A549 (cell line): ENCODE results near the gene EWSR1. TPM values are rescaled to one million over a fixed set of nuclear protein-coding genes. Genes with fewer than 3 reads are reported as not detected.

ENCODE experiments used
- ATAC-seq, 2 experiments: fragments of 200-7000 bp in 1 of 2; fragments of >200 bp in 1 of 2; cut with Nextera tagmentation in 1 of 2; cut with Tn5 transposase in 1 of 2; 3 replicates each; pipeline versions ENCODE4 v1.8.0 to v1.9.1; 2018 to 2020; ENCODE audit warnings: mild to moderate bottlenecking in 1 of 2, moderate library complexity in 1 of 2
- CTCF ChIA-PET: fragments of 300-600 bp; sonication (Branson Sonifier 250); formaldehyde crosslinking; extraction: SDS; loops from one replicate; lab custom pipeline; 2021; ENCODE audit warnings: antibody characterized with exemption, inconsistent platforms; lab: Yijun Ruan, JAX
- POLR2A ChIA-PET: fragments of 350-600 bp; formaldehyde crosslinking; extraction: SDS; loops from one replicate; lab custom pipeline; 2021; ENCODE audit warnings: antibody characterized with exemption, inconsistent platforms; lab: Yijun Ruan, JAX
- DNase-seq, 2 experiments: peaks; one replicate each; pipeline versions ENCODE4 v3.0.0 to v3.0.0-alpha.2; 2011 to 2016; ENCODE audit warnings: low read depth in 1 of 2, low spot score in 1 of 2
- FAIRE-seq: peaks from 2 replicates; lab custom pipeline; 2011; peaks lifted over from hg19 to GRCh38; lab: Jason Lieb, UNC
- H3K27ac ChIP-seq, 2 experiments: fragments of >200 bp; sonication (Bioruptor Twin); formaldehyde crosslinking; 3 replicates each; pipeline ENCODE4 v1.5.1; 2016 to 2017
- H3K4me1 ChIP-seq: fragments of >200 bp; sonication (Bioruptor Twin); formaldehyde crosslinking; 3 replicates; pipeline ENCODE4 v1.6.1; 2016
- H3K4me2 ChIP-seq: fragments of >200 bp; sonication (Bioruptor Twin); formaldehyde crosslinking; 3 replicates; pipeline ENCODE4 v1.6.1; 2016
- H3K4me3 ChIP-seq: fragments of >200 bp; sonication (Bioruptor Twin); formaldehyde crosslinking; 3 replicates; pipeline ENCODE4 v1.5.1; 2016
- H3K9me3 ChIP-seq: fragments of >200 bp; sonication (Bioruptor Twin); formaldehyde crosslinking; 3 replicates; pipeline ENCODE4 v1.6.1; 2016
- BHLHE40 ChIP-seq: IDR thresholded peaks from 2 replicates; pipeline ENCODE4 v1.6.1; 2012; ENCODE audit warnings: low read depth, low read length, inconsistent platforms
- CBX2 ChIP-seq: fragments of 200-600 bp; sonication (generic); IDR thresholded peaks from 2 replicates; pipeline ENCODE4 v1.6.1; 2016; ENCODE audit warnings: low read depth, mild to moderate bottlenecking, borderline replicate concordance
- CEBPB ChIP-seq, 2 experiments: fragments of >200 bp in 1 of 2; sonication (Bioruptor Twin) in 1 of 2; formaldehyde crosslinking in 1 of 2; IDR thresholded peaks; 2 replicates each; pipeline ENCODE4 v1.6.1; 2012 to 2016
- CHD2 ChIP-seq: fragments of 150-350 bp; IDR thresholded peaks from 2 replicates; pipeline ENCODE4 v1.6.1; 2014; ENCODE audit warnings: low read length; ENCODE audit not compliant: partially characterized antibody
- EHF ChIP-seq: fragments of 250-450 bp; sonication (Bioruptor Pico); IDR thresholded peaks from 2 replicates; pipeline ENCODE4 v1.5.0; 2020; ENCODE audit warnings: mild to moderate bottlenecking
- EHMT2 ChIP-seq: fragments of 200-600 bp; sonication (generic); IDR thresholded peaks from 2 replicates; pipeline ENCODE4 v1.6.1; 2016; ENCODE audit warnings: antibody characterized with exemption, low read depth, mild to moderate bottlenecking, moderate library complexity
- ESRRA ChIP-seq: fragments of 150-350 bp; IDR thresholded peaks from 2 replicates; pipeline ENCODE4 v1.6.1; 2014; ENCODE audit warnings: mild to moderate bottlenecking, low read length, borderline replicate concordance
- FOSB ChIP-seq: fragments of 250-450 bp; sonication (Bioruptor Pico); IDR thresholded peaks from 2 replicates; pipeline ENCODE4 v1.5.0; 2020; ENCODE audit warnings: mild to moderate bottlenecking, moderate library complexity
- GATA3 ChIP-seq: IDR thresholded peaks from 2 replicates; pipeline ENCODE4 v1.6.1; 2012; ENCODE audit warnings: borderline replicate concordance
- HOXB5 ChIP-seq: fragments of 250-450 bp; sonication (Bioruptor Pico); IDR thresholded peaks from 2 replicates; pipeline ENCODE4 v1.5.0; 2020; ENCODE audit warnings: mild to moderate bottlenecking, moderate library complexity
- JUN ChIP-seq, 2 experiments: fragments of >200 bp; sonication (Bioruptor Twin); formaldehyde crosslinking; IDR thresholded peaks; 2 replicates in 1 of 2; 3 replicates in 1 of 2; pipeline ENCODE4 v1.6.1; 2016 to 2017
- KDM5A ChIP-seq: fragments of 200-600 bp; sonication (generic); IDR thresholded peaks from 2 replicates; pipeline ENCODE4 v1.6.1; 2016; ENCODE audit warnings: antibody characterized with exemption, mild to moderate bottlenecking
- NFE2L2 ChIP-seq: fragments of 150-350 bp; conservative IDR thresholded peaks from 2 replicates; pipeline ENCODE4 v1.6.1; 2014; ENCODE audit warnings: low read length
- NR3C1 ChIP-seq: fragments of >200 bp; sonication (Bioruptor Twin); formaldehyde crosslinking; IDR thresholded peaks from 3 replicates; pipeline ENCODE4 v1.6.1; 2017
- RAD21 ChIP-seq, 2 experiments: fragments of >200 bp in 1 of 2; sonication (Bioruptor Twin) in 1 of 2; formaldehyde crosslinking in 1 of 2; IDR thresholded peaks in 1 of 2; conservative IDR thresholded peaks in 1 of 2; 2 replicates in 1 of 2; 3 replicates in 1 of 2; pipeline ENCODE4 v1.6.1; 2012 to 2018; ENCODE audit warnings: inconsistent platforms in 1 of 2
- SMC3 ChIP-seq: fragments of >200 bp; sonication (Bioruptor Twin); formaldehyde crosslinking; IDR thresholded peaks from 3 replicates; pipeline ENCODE4 v1.6.1; 2018; ENCODE audit warnings: inconsistent platforms
- TFCP2L1 ChIP-seq: fragments of 250-450 bp; sonication (Bioruptor Pico); IDR thresholded peaks from 2 replicates; pipeline ENCODE4 v1.5.0; 2021; ENCODE audit warnings: mild to moderate bottlenecking
- ZC3H11A ChIP-seq: fragments of 450-650 bp; IDR thresholded peaks from 2 replicates; pipeline ENCODE4 v1.6.1; 2014; ENCODE audit warnings: antibody characterized with exemption, mild to moderate bottlenecking
- WGBS: methylation state at CpG from one replicate; pipeline ENCODE4 v1.1.6; 2017; ENCODE audit errors: missing lambda C conversion rate; 5-methylcytosine and 5-hydroxymethylcytosine counted together
- polyA plus RNA-seq, 4 experiments: library from polyadenylated mRNA; depleted of rRNA in 3 of 4; stranded (reverse); fragments of >200 nt; fragmentation: RNase III in 1 of 4; extraction: RNeasy Plus Mini Kit Qiagen cat#74134 plus additional on column Dnase treatment in 1 of 4; gene quantifications; 2 replicates in 3 of 4; 3 replicates in 1 of 4; pipeline ENCODE4 v1.2.3, GENCODE V29; 2011 to 2017
- TF ChIP-seq, protein P1 (sequence below): fragments of >200 bp; sonication (Bioruptor Twin); formaldehyde crosslinking; IDR thresholded peaks from 3 replicates; pipeline ENCODE4 v1.6.1; 2016
- TF ChIP-seq, protein P2 (sequence below): IDR thresholded peaks from 2 replicates; pipeline ENCODE4 v1.6.1; 2012; ENCODE audit warnings: low read depth, borderline replicate concordance
- TF ChIP-seq, protein P3 (sequence below): fragments of >200 bp; sonication (Bioruptor Twin); formaldehyde crosslinking; IDR thresholded peaks from 2 replicates; pipeline ENCODE4 v1.6.1; 2016
- TF ChIP-seq, protein P4 (sequence below): fragments of 150-350 bp; IDR thresholded peaks from 2 replicates; pipeline ENCODE4 v1.6.1; 2014; ENCODE audit warnings: low read depth, mild to moderate bottlenecking, low read length
- TF ChIP-seq, protein P5 (sequence below): IDR thresholded peaks from 2 replicates; pipeline ENCODE4 v1.6.1; 2012
- TF ChIP-seq, protein P6 (sequence below): fragments of 250-450 bp; sonication (Bioruptor Pico); IDR thresholded peaks from 2 replicates; pipeline ENCODE4 v1.5.0; 2021; ENCODE audit warnings: mild to moderate bottlenecking, moderate library complexity, borderline replicate concordance

Gene EWSR1
- polyA plus RNA-seq, 2 of the 4 experiments (the other 2 are of a cell fraction) = 146 to 281 TPM

DNA sequence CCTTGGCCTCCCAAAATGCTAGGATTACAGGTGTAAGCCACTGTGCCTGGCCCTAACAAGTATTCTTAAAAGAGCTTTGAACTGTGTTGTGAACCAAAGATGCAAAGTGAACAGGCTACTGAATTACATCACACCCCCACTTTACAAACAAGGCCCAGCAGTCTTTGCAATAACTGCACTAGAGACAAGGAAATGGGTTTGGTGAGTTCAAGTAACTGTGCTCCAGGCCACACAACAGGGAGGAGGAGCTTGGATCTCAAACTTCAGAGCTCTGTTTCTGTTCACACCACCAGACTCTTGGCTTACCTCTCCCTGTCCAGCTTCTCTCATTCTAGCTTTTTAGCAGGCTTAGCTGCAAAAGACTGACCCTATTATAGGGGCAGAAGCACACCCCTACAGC is 77.9 kb downstream of the EWSR1 start:
- Histone ChIP-seq H3K27ac (no peak overlapping the region), H3K4me3 (no peak overlapping the region), H3K9me3 (no peaks in the 10 kb centered on the region), H3K4me2 (no peak overlapping the region), H3K4me1 (peaks cover 8% of the 10 kb centered on the region; the same call in 1 of the 3 replicates)
- ChIA-PET POLR2A (no interaction called here), CTCF (interaction anchor here (0.7 to 5.7 kb wide), 2 partner anchors 13 to 40 kb away, joined by 3 to 33 read pairs; partner anchors contain the start of gene GAS2L1)
- ATAC-seq (no peak), FAIRE-seq (no peak), DNase-seq (no peak)
- TF ChIP-seq, protein P1, sequence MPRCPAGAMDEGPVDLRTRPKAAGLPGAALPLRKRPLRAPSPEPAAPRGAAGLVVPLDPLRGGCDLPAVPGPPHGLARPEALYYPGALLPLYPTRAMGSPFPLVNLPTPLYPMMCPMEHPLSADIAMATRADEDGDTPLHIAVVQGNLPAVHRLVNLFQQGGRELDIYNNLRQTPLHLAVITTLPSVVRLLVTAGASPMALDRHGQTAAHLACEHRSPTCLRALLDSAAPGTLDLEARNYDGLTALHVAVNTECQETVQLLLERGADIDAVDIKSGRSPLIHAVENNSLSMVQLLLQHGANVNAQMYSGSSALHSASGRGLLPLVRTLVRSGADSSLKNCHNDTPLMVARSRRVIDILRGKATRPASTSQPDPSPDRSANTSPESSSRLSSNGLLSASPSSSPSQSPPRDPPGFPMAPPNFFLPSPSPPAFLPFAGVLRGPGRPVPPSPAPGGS = no peak
- TF ChIP-seq, protein P2, sequence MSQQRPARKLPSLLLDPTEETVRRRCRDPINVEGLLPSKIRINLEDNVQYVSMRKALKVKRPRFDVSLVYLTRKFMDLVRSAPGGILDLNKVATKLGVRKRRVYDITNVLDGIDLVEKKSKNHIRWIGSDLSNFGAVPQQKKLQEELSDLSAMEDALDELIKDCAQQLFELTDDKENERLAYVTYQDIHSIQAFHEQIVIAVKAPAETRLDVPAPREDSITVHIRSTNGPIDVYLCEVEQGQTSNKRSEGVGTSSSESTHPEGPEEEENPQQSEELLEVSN = no peak
- TF ChIP-seq NR3C1 (no peak), JUN (IDR thresholded peaks at IDR 0.05) (no peak)

DNA sequence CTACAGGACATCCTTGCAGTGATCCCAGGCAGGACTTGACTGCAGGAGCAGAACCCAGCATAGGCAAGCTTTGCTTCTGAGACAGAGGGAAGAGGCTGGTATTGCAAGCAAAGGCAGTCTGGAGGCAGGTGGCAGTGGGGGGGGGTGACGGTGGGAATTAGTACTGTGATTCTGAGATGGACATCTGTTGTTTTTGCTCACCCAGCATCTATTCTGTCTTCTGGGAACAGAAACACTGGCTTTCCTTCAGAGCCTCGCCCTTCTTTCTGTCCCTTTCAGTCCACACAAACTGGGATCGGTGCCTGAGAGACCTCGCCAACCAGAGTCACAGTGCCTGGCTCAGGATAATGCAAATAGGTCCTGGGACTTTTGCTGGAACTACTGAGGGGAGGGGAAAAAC is 78.6 kb downstream of the EWSR1 start:
- WGBS = 90% methylated on average over 4 of the region's 4 CpGs
- FAIRE-seq = no peak
- CTCF ChIA-PET = interaction anchor here (0.7 to 5.7 kb wide), 3 partner anchors 12 to 40 kb away, joined by 3 to 33 read pairs (median 7); partner anchors contain the start of gene GAS2L1
- ATAC-seq = no peak
- DNase-seq = no peak
- TF ChIP-seq FOSB = no peak
- no peak for TF ChIP-seq TFCP2L1 (CRISPR knock-in tag)
- no peak for TF ChIP-seq HOXB5 (CRISPR knock-in tag)
- no peak for TF ChIP-seq KDM5A
- TF ChIP-seq, protein P3, sequence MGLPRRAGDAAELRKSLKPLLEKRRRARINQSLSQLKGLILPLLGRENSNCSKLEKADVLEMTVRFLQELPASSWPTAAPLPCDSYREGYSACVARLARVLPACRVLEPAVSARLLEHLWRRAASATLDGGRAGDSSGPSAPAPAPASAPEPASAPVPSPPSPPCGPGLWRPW = no peak
- TF ChIP-seq, protein P4, sequence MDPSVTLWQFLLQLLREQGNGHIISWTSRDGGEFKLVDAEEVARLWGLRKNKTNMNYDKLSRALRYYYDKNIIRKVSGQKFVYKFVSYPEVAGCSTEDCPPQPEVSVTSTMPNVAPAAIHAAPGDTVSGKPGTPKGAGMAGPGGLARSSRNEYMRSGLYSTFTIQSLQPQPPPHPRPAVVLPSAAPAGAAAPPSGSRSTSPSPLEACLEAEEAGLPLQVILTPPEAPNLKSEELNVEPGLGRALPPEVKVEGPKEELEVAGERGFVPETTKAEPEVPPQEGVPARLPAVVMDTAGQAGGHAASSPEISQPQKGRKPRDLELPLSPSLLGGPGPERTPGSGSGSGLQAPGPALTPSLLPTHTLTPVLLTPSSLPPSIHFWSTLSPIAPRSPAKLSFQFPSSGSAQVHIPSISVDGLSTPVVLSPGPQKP = no peak
- TF ChIP-seq BHLHE40 = no peak
- TF ChIP-seq CHD2 = no peak
- no peak for TF ChIP-seq CEBPB (IDR thresholded peaks at IDR 0.05)
- no peak for TF ChIP-seq EHMT2
- no peak for TF ChIP-seq ESRRA
- TF ChIP-seq, all 56 proteins: peak for 0
- Histone ChIP-seq H3K4me1 (peaks cover 8% of the 10 kb centered on the region; the same call in 1 of the 3 replicates), H3K4me3 (no peak overlapping the region), H3K27ac (no peak overlapping the region), H3K4me2 (no peak overlapping the region), H3K9me3 (no peaks in the 10 kb centered on the region)
- POLR2A ChIA-PET = no interaction called here

DNA sequence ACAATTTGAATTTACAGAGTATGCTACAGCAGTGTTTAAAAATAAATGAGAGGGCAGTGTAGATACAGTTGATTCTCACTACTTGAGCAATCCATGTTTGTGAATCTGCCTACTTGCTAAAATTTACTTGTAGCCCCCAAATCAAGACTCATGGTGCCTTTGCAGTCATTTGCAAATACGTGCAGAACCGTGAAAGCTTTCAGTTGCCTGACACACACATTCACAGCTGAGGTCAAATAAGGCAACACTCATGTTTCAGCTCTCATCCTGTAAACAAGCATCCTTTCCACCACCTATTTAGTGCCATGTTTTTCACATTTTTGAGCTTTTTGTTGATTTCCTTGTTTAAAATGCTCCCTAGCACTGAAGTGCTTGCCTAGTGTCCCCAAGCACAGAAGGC is 80.0 kb downstream of the EWSR1 start:
- TF ChIP-seq SMC3 = no peak
- TF ChIP-seq EHF (CRISPR knock-in tag) = no peak
- TF ChIP-seq CBX2 = no peak
- TF ChIP-seq ESRRA = no peak
- TF ChIP-seq, protein P5, sequence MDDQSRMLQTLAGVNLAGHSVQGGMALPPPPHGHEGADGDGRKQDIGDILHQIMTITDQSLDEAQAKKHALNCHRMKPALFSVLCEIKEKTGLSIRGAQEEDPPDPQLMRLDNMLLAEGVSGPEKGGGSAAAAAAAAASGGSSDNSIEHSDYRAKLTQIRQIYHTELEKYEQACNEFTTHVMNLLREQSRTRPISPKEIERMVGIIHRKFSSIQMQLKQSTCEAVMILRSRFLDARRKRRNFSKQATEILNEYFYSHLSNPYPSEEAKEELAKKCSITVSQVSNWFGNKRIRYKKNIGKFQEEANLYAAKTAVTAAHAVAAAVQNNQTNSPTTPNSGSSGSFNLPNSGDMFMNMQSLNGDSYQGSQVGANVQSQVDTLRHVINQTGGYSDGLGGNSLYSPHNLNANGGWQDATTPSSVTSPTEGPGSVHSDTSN = no peak
- TF ChIP-seq, protein P3 = no peak
- no peak for TF ChIP-seq GATA3
- no peak for TF ChIP-seq JUN (IDR thresholded peaks at IDR 0.05)
- TF ChIP-seq, protein P4 = no peak
- TF ChIP-seq ZC3H11A = no peak
- no peak for TF ChIP-seq NFE2L2
- no peak for TF ChIP-seq RAD21 (conservative IDR thresholded peaks at IDR 0.05 in 1 of 2, IDR thresholded peaks at IDR 0.05 in 1 of 2)
- TF ChIP-seq, protein P6, sequence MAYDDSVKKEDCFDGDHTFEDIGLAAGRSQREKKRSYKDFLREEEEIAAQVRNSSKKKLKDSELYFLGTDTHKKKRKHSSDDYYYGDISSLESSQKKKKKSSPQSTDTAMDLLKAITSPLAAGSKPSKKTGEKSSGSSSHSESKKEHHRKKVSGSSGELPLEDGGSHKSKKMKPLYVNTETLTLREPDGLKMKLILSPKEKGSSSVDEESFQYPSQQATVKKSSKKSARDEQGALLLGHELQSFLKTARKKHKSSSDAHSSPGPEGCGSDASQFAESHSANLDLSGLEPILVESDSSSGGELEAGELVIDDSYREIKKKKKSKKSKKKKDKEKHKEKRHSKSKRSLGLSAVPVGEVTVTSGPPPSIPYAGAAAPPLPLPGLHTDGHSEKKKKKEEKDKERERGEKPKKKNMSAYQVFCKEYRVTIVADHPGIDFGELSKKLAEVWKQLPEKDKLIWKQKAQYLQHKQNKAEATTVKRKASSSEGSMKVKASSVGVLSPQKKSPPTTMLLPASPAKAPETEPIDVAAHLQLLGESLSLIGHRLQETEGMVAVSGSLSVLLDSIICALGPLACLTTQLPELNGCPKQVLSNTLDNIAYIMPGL (CRISPR knock-in tag) = no peak
- no peaks in the 10 kb centered on the region for H3K9me3 ChIP-seq
- ATAC-seq = no peak
- 83% methylated on average over 2 of the region's 2 CpGs for WGBS
- ChIA-PET CTCF (interaction anchor here (1.5 to 5.7 kb wide), 3 partner anchors 11 to 46 kb away, joined by 3 to 33 read pairs (median 7); partner anchors contain the start of gene GAS2L1), POLR2A (no interaction called here)
- H3K4me3 ChIP-seq = no peak overlapping the region
- H3K4me1 ChIP-seq = peaks cover 8% of the 10 kb centered on the region; the same call in 1 of the 3 replicates
- no peak for FAIRE-seq
- no peak for DNase-seq
- H3K4me2 ChIP-seq = no peak overlapping the region
- H3K27ac ChIP-seq = no peak overlapping the region
